GM19239 (cell line): ENCODE results near the gene ADPRHL1.

Experiments used
- DNase-seq: peaks from one replicate; pipeline ENCODE4 v3.0.0; 2011; ENCODE audit warnings: low spot score; ENCODE audit not compliant: insufficient read length
- FAIRE-seq: peaks from 2 replicates; lab custom pipeline; 2011; peaks lifted over from hg19 to GRCh38; lab: Jason Lieb, UNC

The ADPRHL1 gene

GRCh38 chr13:113358653-113359190, 94.6 kb downstream of the ADPRHL1 start:
- FAIRE-seq (no peak), DNase-seq (no peak)

DNA sequence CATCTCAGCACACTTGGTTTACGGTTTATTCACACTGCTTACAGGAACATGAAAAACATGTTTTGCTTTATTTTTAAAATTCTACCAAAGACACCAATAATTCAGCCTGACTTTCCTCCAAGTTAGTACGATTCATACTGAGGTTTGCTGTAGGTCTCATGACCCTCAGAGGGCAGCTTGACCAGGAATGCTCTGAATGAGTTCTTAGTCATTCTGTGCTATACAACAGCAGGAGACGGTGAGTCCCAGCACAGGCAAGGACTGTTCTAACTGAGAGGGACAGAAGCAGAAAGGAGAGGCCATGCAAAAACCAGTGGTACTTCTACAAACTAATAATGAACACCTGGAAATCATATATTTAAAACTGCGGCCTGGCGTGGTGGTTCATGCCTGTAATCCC, 95.8 kb downstream of the ADPRHL1 start:
- no peak for FAIRE-seq
- DNase-seq: no peak

GRCh38 chr13:113356596-113356995, 96.7 kb downstream of the ADPRHL1 start:
- FAIRE-seq: no peak
- no peak for DNase-seq

DNA sequence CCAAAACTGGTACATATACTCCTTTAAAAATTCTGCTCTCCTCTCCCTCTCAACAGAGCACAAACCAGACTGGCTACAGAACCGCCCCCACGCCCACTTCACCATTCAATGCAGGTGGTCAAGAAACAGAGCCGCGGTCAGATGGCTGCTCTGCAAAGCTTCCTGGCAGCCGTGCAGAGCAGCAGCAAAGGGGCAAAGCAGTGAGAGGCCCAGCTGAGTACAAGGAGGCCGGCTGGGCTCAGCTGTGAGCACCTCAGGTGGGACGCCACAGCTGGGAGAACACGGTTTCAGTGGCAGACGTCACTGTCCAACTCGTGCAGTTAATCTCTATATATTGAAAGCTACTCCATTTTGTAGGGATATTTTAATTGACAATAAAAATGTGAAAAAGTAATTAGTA, 97.7 kb downstream of the ADPRHL1 start:
- no peak for FAIRE-seq

DNA sequence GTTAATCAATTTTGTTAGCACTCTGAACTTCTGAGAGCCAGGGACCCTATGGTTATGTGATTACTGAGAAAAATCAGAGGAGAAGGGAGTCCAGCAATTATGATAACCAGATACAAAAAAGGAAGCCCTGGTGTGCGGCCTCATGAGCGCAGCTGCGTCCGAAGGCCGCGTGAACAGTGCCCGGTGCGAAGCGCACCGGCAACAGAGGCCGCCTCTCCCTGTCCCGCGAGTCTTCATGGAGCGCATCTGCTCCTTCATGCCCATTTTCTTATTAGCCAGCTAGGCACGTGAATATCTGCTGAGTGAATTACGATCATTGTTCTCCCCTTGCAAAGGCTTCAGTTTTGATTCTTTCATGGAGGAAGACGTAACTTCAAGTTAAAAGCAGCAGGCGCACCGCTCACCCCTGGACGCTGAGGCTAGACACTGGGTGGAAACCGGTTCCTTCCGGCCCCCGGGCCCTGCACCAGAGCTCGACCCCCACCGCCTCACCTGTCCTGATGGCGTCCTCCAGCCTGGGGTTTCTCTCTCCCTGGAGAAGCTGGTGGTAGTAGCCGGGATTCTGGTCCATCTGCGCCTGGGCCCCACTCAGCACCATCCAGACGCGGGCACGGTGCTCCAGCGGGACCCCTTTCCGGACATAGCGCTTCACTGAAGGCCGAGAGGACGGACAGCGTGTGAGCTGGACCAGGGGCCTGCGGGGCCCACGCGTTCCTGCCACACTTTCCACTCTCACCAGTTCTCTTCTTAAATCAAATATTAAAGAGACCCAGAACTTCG, 98.3 kb downstream of the ADPRHL1 start:
- DNase-seq (no peak), FAIRE-seq (no peak)

More for the DNA sequence above, 97.7 kb downstream of the ADPRHL1 start:
- DNase-seq: no peak

GRCh38 chr13:113353254-113353653, 100.0 kb downstream of the ADPRHL1 start:
- no peak for DNase-seq
- no peak for FAIRE-seq

- no peak for DNase-seq
- no peak for FAIRE-seq
These were observed 101.7 kb downstream of the ADPRHL1 start for GRCh38 chr13:113351514-113352026.

DNA sequence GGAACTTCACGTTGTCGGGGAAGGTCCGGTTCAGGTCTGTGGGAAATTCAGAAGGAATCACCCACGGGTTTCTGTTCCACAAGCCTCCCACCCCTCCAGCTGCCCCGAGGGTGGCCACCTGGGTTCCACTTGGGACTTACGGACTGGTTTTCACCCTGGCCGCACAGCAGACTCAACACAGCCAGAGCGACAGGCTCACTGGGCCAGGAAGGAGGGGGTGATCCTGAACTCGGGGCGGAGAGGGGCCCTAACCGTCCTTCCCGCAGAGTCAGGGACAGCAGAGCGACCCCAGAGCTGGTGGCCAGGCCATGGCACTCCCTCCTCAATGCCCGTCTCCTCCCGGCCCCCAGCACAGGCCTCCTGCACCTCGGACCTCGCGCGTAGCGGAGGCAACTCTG, 102.4 kb downstream of the ADPRHL1 start:
- DNase-seq: no peak
- no peak for FAIRE-seq

GRCh38 chr13:113350065-113350937, 103.0 kb downstream of the ADPRHL1 start:
- no peak for FAIRE-seq
- DNase-seq: no peak
